GM19240 (cell line): ENCODE data around the gene FBXW10.
"Not testable (repeated sequence)": the region's sequence is repeated elsewhere in the genome, so short reads cannot be mapped to it uniquely, and the experiment has no call there.

ENCODE experiments used
- DNase-seq: peaks from one replicate; pipeline ENCODE4 v3.0.0; 2011; ENCODE audit warnings: low spot score; ENCODE audit not compliant: insufficient read length

FBXW10 gene

DNA sequence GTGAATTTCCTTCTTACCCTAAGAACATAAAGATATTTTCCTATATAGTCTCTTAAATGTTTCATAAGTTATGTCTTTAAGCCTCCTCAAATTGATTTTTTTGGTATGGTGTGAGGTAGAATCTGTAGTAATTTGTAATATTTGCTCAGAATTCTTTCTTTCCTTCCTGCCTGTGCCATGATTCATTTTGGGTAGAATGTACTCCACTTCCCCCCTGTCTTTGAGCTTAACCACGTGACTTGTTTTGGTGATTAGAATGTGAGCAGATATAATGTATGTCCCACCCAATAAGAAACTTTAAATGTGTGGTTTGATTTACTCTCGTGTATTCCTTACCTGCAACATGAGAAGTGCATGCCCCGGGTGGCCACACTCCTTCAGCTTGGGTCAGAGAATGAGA is 77.6 kb downstream of the FBXW10 start:
- not testable (repeated sequence) for DNase-seq

DNA sequence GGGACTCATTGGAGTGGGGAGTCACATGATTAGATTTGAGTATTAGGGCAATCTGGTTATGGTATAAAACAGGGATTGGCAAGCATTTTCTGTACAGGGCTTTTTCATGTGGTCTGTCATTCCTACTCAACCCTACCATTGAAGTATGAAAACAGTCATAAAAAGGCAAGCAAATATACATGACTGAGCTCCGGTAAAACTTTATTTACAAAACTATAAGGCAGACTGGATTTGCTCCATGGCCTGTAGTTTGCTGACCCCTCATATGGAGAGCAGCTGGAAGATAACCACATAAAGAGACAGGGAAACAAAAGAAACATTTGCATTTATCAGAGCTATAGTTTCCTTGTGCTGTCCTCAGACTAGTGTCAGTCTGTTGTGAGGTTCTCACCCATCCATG is 83.8 kb downstream of the FBXW10 start:
- DNase-seq: not testable (repeated sequence)
